NCI-H345 (cell line): ENCODE measurements around the gene SOST.
"Not testable (repeated sequence)": the region's sequence is repeated elsewhere in the genome, so short reads cannot be mapped to it uniquely, and the experiment has no call there.

Experiments
- DNase-seq: peaks from one replicate; lab custom pipeline; 2025; lab: John Stamatoyannopoulos, UW

Gene SOST

DNA sequence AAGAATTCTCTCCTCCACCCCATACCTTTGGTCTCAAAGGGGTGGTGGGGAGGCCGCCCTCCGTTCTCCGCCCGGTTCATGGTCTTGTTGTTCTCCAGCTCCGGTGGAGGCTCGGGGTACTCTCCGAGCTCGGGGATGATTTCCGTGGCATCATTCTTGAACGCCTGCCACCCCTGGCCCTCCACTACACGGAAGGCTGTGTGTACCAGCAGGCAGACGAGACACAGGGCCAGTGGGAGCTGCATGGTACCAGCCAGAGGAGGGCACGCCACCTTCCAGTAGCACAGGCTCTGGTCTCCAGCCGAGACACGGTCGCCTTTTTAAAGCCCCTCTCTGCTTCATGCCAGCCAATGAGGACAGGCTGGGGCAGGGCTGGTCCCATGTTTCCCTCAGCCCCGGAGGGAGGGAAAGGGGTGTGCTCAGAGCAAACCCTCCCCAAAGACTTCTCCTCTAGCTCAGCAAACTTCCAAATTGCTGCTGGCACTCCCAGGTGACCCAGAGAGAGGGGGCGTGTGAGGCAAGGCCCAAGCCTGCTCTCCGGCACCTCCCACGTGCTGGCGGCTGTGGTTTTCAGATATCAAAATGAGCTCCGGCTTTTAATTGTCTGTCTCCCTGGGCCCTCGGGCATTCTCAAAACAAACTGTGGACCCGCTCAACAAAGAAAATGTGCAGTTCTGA, at the start of gene SOST:
Gene SOST (minus strand): TSS at position 295 of the 678 bp plus-strand sequence. CDS start 50 bp downstream, at position 245.
- no peak for DNase-seq

DNA sequence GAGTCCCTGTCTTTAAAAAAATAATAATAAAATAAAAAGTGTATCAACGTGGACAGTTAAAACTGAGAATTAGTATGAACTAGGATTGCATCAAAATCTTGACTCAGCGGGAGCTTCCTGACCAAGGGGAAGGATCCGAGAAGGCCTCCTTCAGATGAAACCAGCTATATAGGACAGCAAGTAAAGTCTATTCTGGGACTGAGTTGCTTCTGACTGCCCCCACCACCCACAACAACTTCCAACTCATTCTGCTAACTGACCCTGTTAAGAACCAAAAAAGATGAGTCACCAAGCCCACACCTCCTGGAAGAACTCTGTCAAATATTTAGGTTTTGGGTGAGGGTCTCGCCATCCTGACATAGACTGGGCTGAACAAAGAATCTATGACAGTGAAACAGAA, 49.5 kb upstream of the SOST start:
- DNase-seq, result no peak

- no peak for DNase-seq
These were observed 46.5 kb upstream of the SOST start for GRCh38 chr17:43805117-43805516.

GRCh38 chr17:43803758-43804157, 45.2 kb upstream of the SOST start:
- DNase-seq, result no peak

DNA sequence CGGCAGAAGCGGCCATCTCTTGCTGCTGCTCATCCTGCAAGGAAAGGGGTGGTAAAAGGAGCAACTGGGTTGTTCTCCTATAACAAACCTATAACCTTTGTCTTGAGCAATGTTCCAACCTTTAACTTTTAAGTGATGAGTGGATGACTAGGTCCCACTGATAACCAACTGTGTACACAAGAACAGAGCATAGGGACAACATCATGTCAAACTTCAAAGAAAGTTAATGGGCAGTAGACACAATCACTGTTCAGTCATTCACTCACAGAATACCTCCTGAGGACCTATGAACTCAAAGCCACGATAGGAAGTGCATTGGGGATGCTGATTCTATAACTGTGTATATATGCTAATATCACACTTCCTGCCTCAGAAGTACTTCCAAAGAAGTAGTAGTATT, 43.3 kb upstream of the SOST start:
- no peak for DNase-seq

DNA sequence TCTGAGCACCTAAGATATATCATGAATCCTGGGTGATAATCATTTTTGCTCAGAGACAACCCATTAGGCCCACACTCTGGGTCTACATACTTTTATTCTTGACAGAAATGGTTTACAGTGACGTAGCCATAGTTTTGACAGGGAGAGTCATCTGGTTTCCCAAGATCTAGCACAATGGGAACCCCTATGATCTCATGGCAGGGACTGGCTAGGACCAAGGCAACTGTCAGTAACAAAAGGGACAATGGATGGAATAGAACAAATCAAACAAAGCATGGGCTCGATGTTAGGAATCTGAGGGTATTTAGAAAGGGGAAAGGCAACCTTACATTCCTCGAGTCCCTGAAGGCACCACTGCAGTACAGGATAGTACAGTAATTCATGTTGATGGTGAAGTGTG, 42.1 kb upstream of the SOST start:
- DNase-seq, result no peak

GRCh38 chr17:43799047-43799446, 40.5 kb upstream of the SOST start:
- no peak for DNase-seq

GRCh38 chr17:43798024-43798423, 39.4 kb upstream of the SOST start:
- DNase-seq, result peak; percentile 4

DNA sequence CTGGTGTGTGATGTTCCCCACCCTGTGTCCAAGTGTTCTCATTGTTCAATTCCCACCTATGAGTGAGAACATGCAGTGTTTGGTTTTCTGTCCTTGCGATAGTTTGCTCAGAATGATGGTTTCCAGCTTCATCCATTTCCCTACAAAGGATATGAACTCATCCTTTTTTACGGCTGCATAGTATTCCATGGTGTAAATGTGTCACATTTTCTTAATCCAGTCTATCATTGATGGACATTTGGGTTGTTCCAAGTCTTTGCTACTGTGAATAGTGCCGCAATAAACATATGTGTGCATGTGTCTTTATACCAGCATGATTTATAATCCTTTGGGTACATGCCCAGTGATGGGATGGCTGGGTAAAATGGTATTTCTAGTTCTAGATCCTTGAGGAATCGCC, 34.1 kb upstream of the SOST start:
- DNase-seq, result not testable (repeated sequence)

GRCh38 chr17:43791589-43791988, 33.0 kb upstream of the SOST start:
- peak; percentile 46 for DNase-seq

GRCh38 chr17:43790311-43790940, 31.8 kb upstream of the SOST start:
- peak; percentile 3 for DNase-seq

- no peak for DNase-seq
These were observed 30.9 kb upstream of the SOST start for GRCh38 chr17:43789482-43789881.

- no peak for DNase-seq
These were observed 29.9 kb upstream of the SOST start for GRCh38 chr17:43788540-43788939.

- DNase-seq, result no peak
These were observed 29.1 kb upstream of the SOST start for GRCh38 chr17:43787728-43788127.

DNA sequence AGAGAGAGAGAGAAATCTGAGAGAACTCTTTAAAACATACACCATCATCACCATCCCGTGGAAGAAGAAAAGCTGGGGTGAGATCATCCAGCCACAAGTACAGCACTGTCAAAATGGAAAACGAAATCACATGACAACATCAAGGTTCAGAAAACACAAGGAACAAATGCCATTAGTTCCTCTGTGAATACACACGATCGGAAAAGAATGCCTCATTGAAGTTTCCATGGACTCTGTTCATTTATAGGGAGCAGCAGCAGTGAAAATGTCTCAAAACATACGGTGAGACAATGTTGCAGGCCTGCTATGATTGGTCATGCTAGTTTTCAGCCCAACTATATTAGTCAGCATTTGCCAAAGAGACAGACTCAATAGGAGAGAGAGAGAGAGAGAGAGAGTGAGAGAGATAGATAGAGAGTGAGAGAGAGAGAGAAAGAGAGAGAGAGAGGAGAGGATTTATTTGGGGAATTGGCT, 26.1 kb upstream of the SOST start:
- no peak for DNase-seq

DNA sequence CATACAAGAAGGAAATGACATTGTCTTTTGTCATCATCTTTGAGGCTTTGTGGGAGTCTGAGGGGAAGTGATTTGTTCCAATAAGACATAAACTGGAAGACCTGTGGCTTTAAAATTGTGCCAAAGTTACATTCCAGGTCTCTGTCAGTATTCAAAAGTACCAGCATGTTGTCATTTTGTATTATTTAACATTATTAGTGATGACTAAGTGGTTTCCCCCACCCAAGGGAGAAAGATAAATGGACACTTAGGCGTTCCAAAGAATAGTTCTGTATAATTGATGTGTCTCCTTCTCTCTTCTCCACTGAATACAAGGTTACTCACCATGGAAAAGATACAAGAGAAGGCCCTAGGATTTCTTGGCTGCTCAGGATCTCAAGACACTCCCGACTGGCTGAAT, 25.5 kb upstream of the SOST start:
- DNase-seq, result no peak

GRCh38 chr17:43782913-43783680, 24.5 kb upstream of the SOST start:
- no peak for DNase-seq

- no peak for DNase-seq
These were observed 21.5 kb upstream of the SOST start, which contains the start of gene CFAP97D1 for GRCh38 chr17:43780135-43780534. TSS of gene CFAP97D1 (plus strand) at chr17:43780435. CDS start at chr17:43780463, 28 bp downstream.

DNA sequence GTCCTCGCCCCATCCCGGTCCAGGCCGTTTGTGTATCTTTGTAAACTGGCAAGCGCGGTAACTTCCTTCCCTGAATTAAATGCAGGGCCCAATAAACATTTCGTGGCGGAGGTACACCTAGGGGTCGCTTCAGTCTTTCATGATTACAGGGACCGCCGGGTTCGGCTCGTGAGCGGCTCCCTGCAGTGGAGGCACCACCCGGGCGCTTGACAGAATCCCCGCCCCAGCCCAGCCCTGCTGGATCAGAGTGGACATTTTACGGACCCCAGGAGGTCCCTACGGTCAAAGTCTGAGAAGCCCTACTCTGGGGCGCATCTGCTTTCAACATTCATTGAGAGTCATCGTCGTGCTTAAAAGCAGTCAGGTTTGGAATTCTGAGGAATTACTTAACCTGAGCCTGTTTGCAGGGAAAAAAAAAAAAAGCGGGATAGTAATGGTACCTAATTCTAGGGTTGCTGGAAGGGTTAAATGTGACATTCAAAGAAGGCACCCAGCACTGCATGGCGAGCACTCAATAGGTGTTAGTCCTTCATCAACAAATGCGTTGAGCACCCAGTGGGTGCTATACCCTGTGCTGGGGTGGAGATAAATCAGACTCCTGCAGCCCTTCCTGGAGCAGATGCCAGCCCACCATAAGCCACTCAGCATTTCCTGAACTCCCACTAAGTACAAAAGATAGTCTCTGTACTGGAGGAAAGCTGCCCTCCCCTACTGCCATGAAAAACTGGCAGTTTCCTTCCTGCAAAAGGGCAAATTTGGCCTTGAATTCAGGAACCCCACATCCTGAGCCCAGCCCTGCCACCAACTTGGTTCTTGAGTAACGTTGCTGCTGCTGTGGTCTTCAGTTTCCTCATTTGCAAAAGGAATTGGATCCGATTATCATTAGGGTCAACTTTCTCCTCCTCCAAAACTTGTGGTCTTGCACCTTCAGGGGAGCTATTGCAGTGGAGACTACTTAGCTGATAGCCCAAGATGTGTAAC, 20.8 kb upstream of the SOST start:
- DNase-seq, result peak; percentile 70

GRCh38 chr17:43778337-43779144, 19.9 kb upstream of the SOST start, which contains the start of gene DUSP3:
TSS of gene DUSP3 (minus strand) at chr17:43778977. CDS start at chr17:43778924, 53 bp downstream.
- DNase-seq, result peak; percentile 83
